HL-60/S4 (cell line): Measurements from ENCODE around the gene MGAT3.
"Not testable (repeated sequence)": the region's sequence is repeated elsewhere in the genome, so short reads cannot be mapped to it uniquely, and the experiment has no call there.

ENCODE experiments used
- in situ Hi-C: fragments of 300-500 bp; cut with MboI; formaldehyde crosslinking; loops from 2 replicates; pipeline ENCODE4 v1.14.3; 2022; ENCODE audit warnings: low sequenced_read_pairs

The MGAT3 gene

GRCh38 chr22:39489094-39490068 lies 32.6 kb downstream of the MGAT3 start:
- in situ Hi-C loops: no loop called here

- in situ Hi-C loops: no loop called here
Measured at GRCh38 chr22:39490135-39490798, 33.5 kb downstream of the MGAT3 start.

GRCh38 chr22:39490966-39491680 lies 34.3 kb downstream of the MGAT3 start:
- in situ Hi-C loops: no loop called here

GRCh38 chr22:39491696-39492095 lies 34.9 kb downstream of the MGAT3 start:
- in situ Hi-C loops: no loop called here

- in situ Hi-C loops: no loop called here
Measured at GRCh38 chr22:39492186-39492585, 35.4 kb downstream of the MGAT3 start.

GRCh38 chr22:39493759-39494158 lies 36.9 kb downstream of the MGAT3 start:
- in situ Hi-C loops: no loop called here

- in situ Hi-C loops: no loop called here
Measured at GRCh38 chr22:39494471-39495120, 37.8 kb downstream of the MGAT3 start.

- in situ Hi-C loops: no loop called here
Measured at GRCh38 chr22:39496131-39496838, 39.5 kb downstream of the MGAT3 start.

GRCh38 chr22:39497429-39497828 lies 40.6 kb downstream of the MGAT3 start:
- in situ Hi-C loops: no loop called here

- in situ Hi-C loops: no loop called here
Measured at GRCh38 chr22:39498368-39498767, 41.6 kb downstream of the MGAT3 start.

GRCh38 chr22:39498802-39499201 lies 42.0 kb downstream of the MGAT3 start:
- in situ Hi-C loops: no loop called here

- in situ Hi-C loops: no loop called here
Measured at GRCh38 chr22:39500101-39500500, 43.3 kb downstream of the MGAT3 start.

- in situ Hi-C loops: no loop called here
Measured at GRCh38 chr22:39501644-39502108, 44.9 kb downstream of the MGAT3 start.

- in situ Hi-C loops: no loop called here
Measured at GRCh38 chr22:39502109-39502788, 45.4 kb downstream of the MGAT3 start, which contains the start of gene MIEF1. Gene MIEF1 (plus strand): TSS chr22:39502290. CDS start chr22:39511295, 9,005 bp downstream.

- in situ Hi-C loops: no loop called here
Measured at GRCh38 chr22:39502789-39503409, 46.1 kb downstream of the MGAT3 start.

- in situ Hi-C loops: no loop called here
Measured at GRCh38 chr22:39503630-39504029, 46.8 kb downstream of the MGAT3 start.

- in situ Hi-C loops: no loop called here
Measured at GRCh38 chr22:39504071-39504470, 47.3 kb downstream of the MGAT3 start.

GRCh38 chr22:39507021-39507420 lies 50.2 kb downstream of the MGAT3 start:
- in situ Hi-C loops: not testable (repeated sequence)

- in situ Hi-C loops: no loop called here
Measured at GRCh38 chr22:39508393-39508792, 51.6 kb downstream of the MGAT3 start.
